ENCODE data around the gene PBRM1. TPM values are rescaled to one million over a fixed set of nuclear protein-coding genes. Genes with fewer than 3 reads are reported as not detected.
A peak's percentile ranks its signal among the peaks of the same experiment; 100 is the strongest.

PBRM1 gene
- total RNA-seq, 4 donors from 2014 or later = 60.3 to 335 (median 134) TPM

DNA sequence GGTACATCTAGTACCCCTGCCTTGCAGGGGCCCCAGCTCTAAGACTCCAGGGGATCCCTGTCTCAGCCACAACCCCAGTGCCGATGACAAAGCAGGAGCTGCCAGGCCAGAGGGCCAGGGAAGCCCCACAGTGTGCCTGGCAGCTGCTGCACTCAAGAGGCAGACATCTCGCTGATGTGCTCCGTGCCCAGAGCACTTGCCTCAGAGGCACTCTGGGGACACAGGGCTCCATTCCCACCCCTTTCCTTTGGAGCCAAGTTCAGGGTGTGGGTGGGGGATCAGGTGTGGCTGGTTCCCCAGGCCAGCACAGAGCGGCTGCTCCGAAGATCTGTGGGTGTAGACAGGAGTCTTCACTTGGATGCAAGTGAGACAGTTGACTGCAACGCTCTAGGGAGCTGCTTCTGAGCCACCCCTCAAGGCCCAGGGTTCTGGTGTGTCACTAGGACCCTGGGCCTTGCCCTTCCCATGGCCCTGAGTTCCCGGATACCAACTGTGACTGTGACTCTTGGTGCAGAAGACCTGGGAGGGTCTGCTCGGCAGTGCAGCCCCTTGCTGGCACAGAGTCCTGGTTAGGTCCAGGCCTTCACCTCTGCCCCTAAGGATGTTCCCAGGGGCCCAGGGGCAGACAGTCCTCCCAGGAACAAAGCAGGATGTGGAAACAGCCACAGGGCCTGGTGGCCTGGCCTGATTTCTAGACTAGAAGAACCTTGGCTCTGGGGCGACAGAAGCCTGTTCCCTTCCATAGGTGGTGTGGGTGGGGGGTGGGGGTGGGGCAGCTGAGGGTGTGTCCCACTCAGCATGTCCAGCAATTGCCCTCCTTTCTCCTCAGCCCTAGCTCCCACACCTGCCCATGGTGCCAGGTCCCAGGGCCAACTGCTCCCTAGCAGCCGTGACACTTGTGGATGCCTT, 154.5 kb downstream of the PBRM1 start:
- no peak for DNase-seq
- intact Hi-C loops (cut with DNase I; ENCODE audit: low total_unique reads) (no loop called here), in situ Hi-C loops (cut with MboI; ENCODE audit: low pct_ligation_motif_present in 1 of 4, low pct_unique_long_range_greater_than_20kb in 1 of 4, low sequenced_read_pairs in 3 of 4) (no loop called here)
- H3K36me3 ChIP-seq = no peaks in the 10 kb centered on the region
- H3K27ac ChIP-seq = no peak overlapping the region
- no peak overlapping the region for H3K4me3 ChIP-seq
- no peaks in the 10 kb centered on the region for H3K9me3 ChIP-seq
- H3K27me3 ChIP-seq = no peaks in the 10 kb centered on the region
- TF ChIP-seq POLR2AphosphoS5 (IDR thresholded peaks at IDR 0.05) = no peak
- TF ChIP-seq, protein P1, sequence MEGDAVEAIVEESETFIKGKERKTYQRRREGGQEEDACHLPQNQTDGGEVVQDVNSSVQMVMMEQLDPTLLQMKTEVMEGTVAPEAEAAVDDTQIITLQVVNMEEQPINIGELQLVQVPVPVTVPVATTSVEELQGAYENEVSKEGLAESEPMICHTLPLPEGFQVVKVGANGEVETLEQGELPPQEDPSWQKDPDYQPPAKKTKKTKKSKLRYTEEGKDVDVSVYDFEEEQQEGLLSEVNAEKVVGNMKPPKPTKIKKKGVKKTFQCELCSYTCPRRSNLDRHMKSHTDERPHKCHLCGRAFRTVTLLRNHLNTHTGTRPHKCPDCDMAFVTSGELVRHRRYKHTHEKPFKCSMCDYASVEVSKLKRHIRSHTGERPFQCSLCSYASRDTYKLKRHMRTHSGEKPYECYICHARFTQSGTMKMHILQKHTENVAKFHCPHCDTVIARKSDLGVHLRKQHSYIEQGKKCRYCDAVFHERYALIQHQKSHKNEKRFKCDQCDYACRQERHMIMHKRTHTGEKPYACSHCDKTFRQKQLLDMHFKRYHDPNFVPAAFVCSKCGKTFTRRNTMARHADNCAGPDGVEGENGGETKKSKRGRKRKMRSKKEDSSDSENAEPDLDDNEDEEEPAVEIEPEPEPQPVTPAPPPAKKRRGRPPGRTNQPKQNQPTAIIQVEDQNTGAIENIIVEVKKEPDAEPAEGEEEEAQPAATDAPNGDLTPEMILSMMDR (IDR thresholded peaks at IDR 0.05) = no peak
- TF ChIP-seq EP300 (IDR thresholded peaks at IDR 0.05; ENCODE audit: low read depth) = no peak
- TF ChIP-seq POLR2A (IDR thresholded peaks at IDR 0.05) = no peak
- WGBS, 2 donors (ENCODE audit: low coverage in 1 of 2) = 90% methylated on average over 10 of the region's 10 CpGs; no CpG with 5 or more reads in 1 of the 2 donors
- peaks cover 8 to 29% (median 19%) of the 10 kb centered on the region in 4 donors for H3K4me1 ChIP-seq

DNA sequence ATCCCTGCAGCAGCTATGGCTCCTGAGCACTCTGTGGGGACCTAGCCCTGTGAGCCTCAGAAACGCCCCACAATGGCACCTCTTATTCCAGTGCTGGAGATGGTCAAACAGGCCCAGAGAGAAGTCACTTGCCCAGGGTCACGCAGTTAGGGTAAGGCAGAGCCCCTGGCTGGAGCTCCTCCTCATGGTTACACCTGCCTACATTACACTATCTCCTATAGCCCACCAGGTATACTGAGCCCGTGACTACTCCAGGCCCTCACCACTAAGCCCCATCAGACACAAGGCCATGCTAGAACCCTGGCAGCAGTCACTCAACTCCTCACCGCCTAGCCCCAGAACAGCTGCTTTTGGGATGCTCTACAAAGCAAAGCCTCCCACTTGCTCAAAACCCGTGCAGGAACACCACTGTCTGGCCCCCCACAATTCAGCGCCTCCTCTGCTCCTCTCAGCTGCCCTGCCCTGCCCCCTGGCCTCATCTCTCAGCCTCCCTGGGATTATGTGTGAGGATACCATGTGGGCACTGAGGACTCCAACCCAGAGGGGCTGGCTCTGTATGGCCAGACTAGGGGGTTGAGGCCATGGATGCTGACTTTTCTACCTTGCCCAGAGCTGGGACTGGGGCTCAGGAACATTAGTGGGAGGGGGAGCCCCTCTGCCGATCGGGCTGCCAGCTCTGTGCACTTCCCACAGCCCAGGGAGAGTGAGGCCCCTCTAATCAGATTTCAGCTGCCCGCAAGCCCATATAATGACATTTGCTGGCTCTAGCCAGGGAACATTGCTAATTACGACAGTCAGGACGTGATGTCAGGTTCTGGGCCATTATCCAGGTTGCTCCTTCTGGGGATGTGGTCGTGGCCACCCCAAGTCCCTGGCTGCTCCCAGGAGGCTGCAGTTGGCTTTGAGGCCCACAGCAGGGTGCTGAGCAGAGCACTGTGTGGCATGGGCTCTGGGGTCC, 156.1 kb downstream of the PBRM1 start:
- Histone ChIP-seq H3K9me3 (no peaks in the 10 kb centered on the region), H3K4me1 (peaks cover 4 to 20% (median 12%) of the 10 kb centered on the region in 4 donors), H3K27me3 (no peaks in the 10 kb centered on the region), H3K27ac (no peak overlapping the region), H3K36me3 (no peaks in the 10 kb centered on the region), H3K4me3 (no peak overlapping the region)
- in situ Hi-C loops (cut with MboI; ENCODE audit: low pct_ligation_motif_present in 1 of 4, low pct_unique_long_range_greater_than_20kb in 1 of 4, low sequenced_read_pairs in 3 of 4) (no loop called here), intact Hi-C loops (cut with DNase I; ENCODE audit: low total_unique reads) (no loop called here)
- 88 to 89% methylated on average over 3 to 12 of the region's 12 CpGs for WGBS, 2 donors (ENCODE audit: low coverage in 1 of 2)
- TF ChIP-seq POLR2AphosphoS5 (IDR thresholded peaks at IDR 0.05) = no peak
- no peak for TF ChIP-seq EP300 (IDR thresholded peaks at IDR 0.05; ENCODE audit: low read depth)
- no peak for TF ChIP-seq POLR2A (IDR thresholded peaks at IDR 0.05)
- TF ChIP-seq, protein P1 (IDR thresholded peaks at IDR 0.05) = no peak
- DNase-seq = peak; percentile 7

DNA sequence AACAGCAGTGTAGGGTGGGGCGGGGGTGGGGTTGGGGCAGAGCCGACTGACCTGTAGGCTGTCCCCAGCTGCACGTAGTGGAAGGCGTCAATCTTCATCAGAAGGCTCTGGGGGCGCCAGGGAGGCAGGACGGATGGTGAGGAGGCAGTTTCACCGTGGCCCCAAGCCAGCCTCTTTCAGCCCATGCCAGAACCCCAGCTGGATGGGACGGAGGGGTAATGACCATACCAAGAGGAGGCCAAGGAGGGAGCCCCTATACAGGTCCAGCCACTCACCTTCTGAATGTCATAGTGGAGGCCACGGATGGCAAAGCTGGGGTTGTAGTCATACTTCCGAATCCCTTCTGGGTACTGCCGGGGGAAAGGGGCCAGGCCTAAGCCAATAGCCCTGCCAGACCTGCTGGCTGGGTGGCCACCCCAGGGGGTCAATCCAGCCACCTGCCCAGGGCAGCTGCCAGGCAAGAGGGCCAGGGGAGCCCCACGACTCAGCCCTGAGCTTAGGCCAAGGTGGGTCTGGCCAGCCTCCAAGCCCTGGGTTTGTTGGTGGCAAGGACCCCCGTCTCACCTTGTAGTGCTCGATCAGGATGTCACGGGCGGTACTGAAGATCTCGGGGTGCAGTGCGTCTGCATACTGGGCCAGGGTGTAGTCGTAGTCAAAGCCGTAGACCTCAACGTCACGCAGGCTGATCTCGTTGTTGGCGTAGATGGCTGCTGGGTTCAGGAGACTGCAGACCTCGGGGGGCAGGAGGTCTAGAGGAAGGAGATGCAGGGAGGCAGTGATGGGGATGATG, 156.9 kb downstream of the PBRM1 start:
- H3K4me3 ChIP-seq = no peak overlapping the region
- no peaks in the 10 kb centered on the region for H3K36me3 ChIP-seq
- H3K9me3 ChIP-seq = no peaks in the 10 kb centered on the region
- no peak overlapping the region for H3K27ac ChIP-seq
- H3K4me1 ChIP-seq = peaks cover 4 to 12% (median 10%) of the 10 kb centered on the region in 4 donors
- WGBS, 2 donors (ENCODE audit: low coverage in 1 of 2) = 92% methylated on average over 24 of the region's 25 CpGs; no CpG with 5 or more reads in 1 of the 2 donors
- DNase-seq = peak; percentile 6
- no peaks in the 10 kb centered on the region for H3K27me3 ChIP-seq
- in situ Hi-C loops (cut with MboI; ENCODE audit: low pct_ligation_motif_present in 1 of 4, low pct_unique_long_range_greater_than_20kb in 1 of 4, low sequenced_read_pairs in 3 of 4) (no loop called here), intact Hi-C loops (cut with DNase I; ENCODE audit: low total_unique reads) (no loop called here)
- TF ChIP-seq POLR2A (IDR thresholded peaks at IDR 0.05) (no peak), POLR2AphosphoS5 (IDR thresholded peaks at IDR 0.05) (no peak), EP300 (IDR thresholded peaks at IDR 0.05; ENCODE audit: low read depth) (no peak)
- TF ChIP-seq, protein P1 (IDR thresholded peaks at IDR 0.05) = no peak
